Measurements from ENCODE around the gene WDR1.

- no peak for TF ChIP-seq CTCF (IDR thresholded peaks at IDR 0.05)
- TF ChIP-seq ZBTB33 (IDR thresholded peaks at IDR 0.05; ENCODE audit: borderline replicate concordance, low read depth) = no peak
- TF ChIP-seq JUND (IDR thresholded peaks at IDR 0.05) = no peak
- no peak for TF ChIP-seq RFX5 (IDR thresholded peaks at IDR 0.05; ENCODE audit: low read length)
These were observed 32.5 kb downstream of the WDR1 start for GRCh38 chr4:10083861-10084641.

Measured in SK-N-SH (cell line).